ENCODE results near the gene SLC12A5. TPM values are rescaled to one million over a fixed set of nuclear protein-coding genes. Genes with fewer than 3 reads are reported as not detected.

The SLC12A5 gene
- total RNA-seq, 4 donors from 2014 or later, result not detected

DNA sequence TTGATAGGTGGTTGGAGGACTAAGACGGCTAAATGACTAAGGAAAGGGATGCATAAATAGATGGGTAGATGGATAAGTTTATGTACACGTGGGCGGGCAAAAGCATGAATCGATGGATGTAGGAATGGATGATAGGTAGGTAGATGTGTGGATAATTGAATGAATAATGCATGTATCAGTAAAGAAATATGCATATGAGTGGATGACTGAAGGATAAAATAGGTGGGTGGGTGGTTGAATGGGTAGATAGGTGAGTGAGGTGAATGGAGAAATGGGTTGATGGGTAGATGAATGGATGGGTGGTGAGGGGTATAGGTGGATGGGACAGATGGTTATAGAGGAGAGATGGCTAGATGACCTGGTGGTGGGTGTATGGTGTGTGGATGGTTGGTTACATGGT, 20.2 kb downstream of the SLC12A5 start:
- TF ChIP-seq, protein P1, sequence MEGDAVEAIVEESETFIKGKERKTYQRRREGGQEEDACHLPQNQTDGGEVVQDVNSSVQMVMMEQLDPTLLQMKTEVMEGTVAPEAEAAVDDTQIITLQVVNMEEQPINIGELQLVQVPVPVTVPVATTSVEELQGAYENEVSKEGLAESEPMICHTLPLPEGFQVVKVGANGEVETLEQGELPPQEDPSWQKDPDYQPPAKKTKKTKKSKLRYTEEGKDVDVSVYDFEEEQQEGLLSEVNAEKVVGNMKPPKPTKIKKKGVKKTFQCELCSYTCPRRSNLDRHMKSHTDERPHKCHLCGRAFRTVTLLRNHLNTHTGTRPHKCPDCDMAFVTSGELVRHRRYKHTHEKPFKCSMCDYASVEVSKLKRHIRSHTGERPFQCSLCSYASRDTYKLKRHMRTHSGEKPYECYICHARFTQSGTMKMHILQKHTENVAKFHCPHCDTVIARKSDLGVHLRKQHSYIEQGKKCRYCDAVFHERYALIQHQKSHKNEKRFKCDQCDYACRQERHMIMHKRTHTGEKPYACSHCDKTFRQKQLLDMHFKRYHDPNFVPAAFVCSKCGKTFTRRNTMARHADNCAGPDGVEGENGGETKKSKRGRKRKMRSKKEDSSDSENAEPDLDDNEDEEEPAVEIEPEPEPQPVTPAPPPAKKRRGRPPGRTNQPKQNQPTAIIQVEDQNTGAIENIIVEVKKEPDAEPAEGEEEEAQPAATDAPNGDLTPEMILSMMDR (IDR thresholded peaks at IDR 0.05), result no peak
- no peak for TF ChIP-seq POLR2A (IDR thresholded peaks at IDR 0.05)
- 88 to 89% methylated on average over 4 of the region's 4 CpGs for WGBS, 2 donors
- DNase-seq (ENCODE audit: low spot score in 2 of 2), result no peak
- intact Hi-C loops (cut with DNase I; ENCODE audit: low total_unique reads), result no loop called here
- no peak overlapping the region for H3K4me3 ChIP-seq (ENCODE audit: low read depth, poor library complexity, severe bottlenecking)

DNA sequence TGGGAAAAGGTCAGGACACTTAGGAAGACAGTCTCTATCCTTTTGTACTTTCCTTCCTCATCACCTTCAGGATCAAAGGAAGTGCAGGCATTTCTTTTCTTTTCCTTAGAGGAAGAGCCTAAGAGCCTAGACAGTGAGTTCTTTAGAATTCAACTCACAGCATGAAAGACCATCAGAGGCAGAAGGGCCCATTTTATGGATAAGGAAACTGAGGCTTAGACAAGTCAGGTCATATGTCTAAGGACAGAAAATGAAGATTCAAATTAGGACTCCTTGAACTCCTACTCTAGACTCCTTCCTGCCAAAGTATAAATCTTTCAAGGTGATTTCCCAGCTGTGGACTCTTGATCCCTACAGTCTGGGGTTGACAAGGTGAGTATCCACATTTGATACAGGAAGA, 20.8 kb downstream of the SLC12A5 start:
- DNase-seq (ENCODE audit: low spot score in 2 of 2), result no peak
- TF ChIP-seq, protein P1 (IDR thresholded peaks at IDR 0.05), result no peak
- TF ChIP-seq POLR2A (IDR thresholded peaks at IDR 0.05), result no peak
- H3K4me3 ChIP-seq (ENCODE audit: low read depth, poor library complexity, severe bottlenecking), result no peak overlapping the region
- intact Hi-C loops (cut with DNase I; ENCODE audit: low total_unique reads), result no loop called here

DNA sequence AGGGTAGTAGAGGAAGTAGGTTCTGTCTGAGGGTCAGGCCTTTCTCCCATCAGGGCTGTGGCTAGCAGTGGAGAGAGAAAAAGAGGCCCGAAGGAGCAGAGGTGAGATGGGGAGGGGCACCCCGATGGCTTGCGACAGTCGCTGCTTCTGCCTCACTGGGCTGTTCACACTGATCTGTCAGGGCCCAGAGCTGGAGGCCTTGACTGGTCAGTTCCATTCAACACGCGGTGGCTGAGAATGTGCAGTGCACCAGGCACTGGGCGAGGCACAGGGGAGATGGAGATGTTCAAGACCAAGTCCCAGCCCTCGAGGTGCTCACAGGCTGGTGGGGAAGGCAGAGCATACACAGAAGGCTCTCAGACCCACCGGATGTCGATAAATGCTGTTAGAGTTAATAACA, 21.4 kb downstream of the SLC12A5 start:
- DNase-seq (ENCODE audit: low spot score in 2 of 2), result no peak
- TF ChIP-seq POLR2A (IDR thresholded peaks at IDR 0.05), result no peak
- TF ChIP-seq, protein P1 (IDR thresholded peaks at IDR 0.05), result no peak
- intact Hi-C loops (cut with DNase I; ENCODE audit: low total_unique reads), result no loop called here
- H3K4me3 ChIP-seq (ENCODE audit: low read depth, poor library complexity, severe bottlenecking), result no peak overlapping the region
- WGBS, 2 donors, result 51 to 63% methylated on average over 10 of the region's 10 CpGs

DNA sequence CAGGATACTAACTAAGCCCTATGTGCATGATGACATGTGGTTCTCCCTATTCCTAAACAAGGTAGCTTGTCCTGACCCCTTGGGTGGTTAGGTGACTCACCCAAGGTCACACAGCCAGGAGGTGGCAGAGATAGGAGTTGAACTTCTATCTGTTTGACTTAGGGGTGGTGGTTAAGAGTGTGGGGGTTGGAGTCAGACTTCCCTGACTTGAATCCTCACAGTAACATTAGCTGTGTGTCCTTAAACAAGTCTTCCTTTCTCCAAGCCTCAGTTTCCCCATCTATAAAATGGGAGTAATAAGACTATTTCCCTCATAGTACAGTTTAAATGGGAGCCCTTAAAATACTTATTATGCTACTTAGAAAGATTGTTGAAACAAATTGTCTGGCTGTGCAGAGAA, 21.9 kb downstream of the SLC12A5 start:
- intact Hi-C loops (cut with DNase I; ENCODE audit: low total_unique reads), result no loop called here
- DNase-seq (ENCODE audit: low spot score in 2 of 2), result no peak
- no peak for TF ChIP-seq POLR2A (IDR thresholded peaks at IDR 0.05)
- TF ChIP-seq, protein P1 (IDR thresholded peaks at IDR 0.05), result no peak
- no peak overlapping the region for H3K4me3 ChIP-seq (ENCODE audit: low read depth, poor library complexity, severe bottlenecking)

DNA sequence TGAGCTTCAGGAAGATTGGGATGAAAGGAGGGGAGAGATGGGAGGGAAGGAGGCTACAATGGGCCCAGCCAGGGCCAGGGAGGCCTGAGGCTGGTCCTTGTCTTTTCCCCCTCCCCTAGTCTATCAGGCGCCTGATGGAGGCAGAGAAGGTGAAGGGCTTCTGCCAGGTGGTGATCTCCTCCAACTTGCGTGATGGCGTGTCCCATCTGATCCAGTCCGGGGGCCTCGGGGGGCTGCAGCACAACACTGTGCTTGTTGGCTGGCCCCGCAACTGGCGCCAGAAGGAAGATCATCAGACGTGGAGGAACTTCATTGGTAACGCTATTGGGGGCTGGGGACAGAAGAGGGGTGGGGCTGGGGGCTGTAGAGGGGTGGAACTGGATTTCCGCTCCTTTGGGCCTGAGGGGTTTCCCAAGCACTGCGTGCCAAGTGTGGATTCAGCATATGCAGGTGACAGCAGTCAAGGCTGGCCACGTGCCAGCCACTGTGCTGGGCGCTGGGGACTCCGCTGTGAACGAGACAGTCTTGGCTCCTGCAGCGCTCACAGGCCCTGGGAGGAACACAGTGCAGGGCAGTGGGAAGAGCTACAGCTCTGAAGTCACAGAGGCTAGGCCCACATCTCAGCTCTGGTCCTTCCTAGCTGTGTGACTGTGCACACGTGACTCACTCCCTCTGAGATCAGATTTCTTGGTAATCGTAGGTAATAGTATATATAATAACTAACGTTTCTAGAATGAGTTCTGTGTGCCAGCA, 22.7 kb downstream of the SLC12A5 start:
- TF ChIP-seq POLR2A (IDR thresholded peaks at IDR 0.05), result no peak
- TF ChIP-seq, protein P1 (IDR thresholded peaks at IDR 0.05), result no peak
- H3K4me3 ChIP-seq (ENCODE audit: low read depth, poor library complexity, severe bottlenecking), result no peak overlapping the region
- intact Hi-C loops (cut with DNase I; ENCODE audit: low total_unique reads), result no loop called here
- 46 to 56% methylated on average over 19 of the region's 19 CpGs for WGBS, 2 donors
- no peak for DNase-seq (ENCODE audit: low spot score in 2 of 2)

DNA sequence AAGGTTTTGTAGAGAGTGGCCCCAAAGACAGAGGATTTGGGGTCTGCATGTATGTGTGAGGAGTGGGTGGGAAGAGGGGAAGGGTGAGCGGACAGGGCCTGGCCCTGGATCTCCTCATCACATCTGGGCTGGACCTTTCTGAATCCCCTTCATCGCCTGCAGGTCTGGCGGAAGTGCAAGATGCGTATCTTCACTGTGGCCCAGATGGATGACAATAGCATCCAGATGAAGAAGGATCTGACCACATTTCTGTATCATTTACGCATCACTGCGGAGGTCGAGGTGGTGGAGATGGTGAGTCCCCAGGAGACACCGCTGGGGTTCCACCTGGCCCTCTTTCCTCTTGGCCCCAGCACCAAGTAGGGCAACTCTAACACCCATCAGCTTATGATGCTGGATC, 24.4 kb downstream of the SLC12A5 start:
- 85 to 88% methylated on average over 8 of the region's 8 CpGs for WGBS, 2 donors
- DNase-seq (ENCODE audit: low spot score in 2 of 2), result no peak
- H3K4me3 ChIP-seq (ENCODE audit: low read depth, poor library complexity, severe bottlenecking), result no peak overlapping the region
- TF ChIP-seq, protein P1 (IDR thresholded peaks at IDR 0.05), result no peak
- no peak for TF ChIP-seq POLR2A (IDR thresholded peaks at IDR 0.05)
- intact Hi-C loops (cut with DNase I; ENCODE audit: low total_unique reads), result no loop called here
